Measurements from ENCODE around the gene FYB1.
A peak's percentile ranks its signal among the peaks of the same experiment; 100 is the strongest.
"Not testable (repeated sequence)": the region's sequence is repeated elsewhere in the genome, so short reads cannot be mapped to it uniquely, and the experiment has no call there.

FYB1 gene

GRCh38 chr5:39219437-39219836 is at the start of gene FYB1:
Gene FYB1 (minus strand): TSS chr5:39219563. CDS start chr5:39202960, 16,603 bp downstream.
- no peak for DNase-seq (ENCODE audit: low spot score)

- DNase-seq (ENCODE audit: low spot score) = no peak
These were observed 47.8 kb upstream of the FYB1 start for GRCh38 chr5:39267186-39267585.

GRCh38 chr5:39266442-39266841 is 47.1 kb upstream of the FYB1 start:
- DNase-seq (ENCODE audit: low spot score) = no peak

GRCh38 chr5:39264528-39264927 is 45.2 kb upstream of the FYB1 start:
- no peak for DNase-seq (ENCODE audit: low spot score)

GRCh38 chr5:39262981-39263380 is 43.6 kb upstream of the FYB1 start:
- no peak for DNase-seq (ENCODE audit: low spot score)

GRCh38 chr5:39260095-39260494 is 40.7 kb upstream of the FYB1 start:
- no peak for DNase-seq (ENCODE audit: low spot score)

- no peak for DNase-seq (ENCODE audit: low spot score)
These were observed 38.2 kb upstream of the FYB1 start for GRCh38 chr5:39257554-39257953.

GRCh38 chr5:39256477-39257235 is 37.3 kb upstream of the FYB1 start:
- DNase-seq (ENCODE audit: low spot score) = peak; percentile 29

GRCh38 chr5:39255406-39255805 is 36.0 kb upstream of the FYB1 start:
- no peak for DNase-seq (ENCODE audit: low spot score)

GRCh38 chr5:39254671-39255070 is 35.3 kb upstream of the FYB1 start:
- DNase-seq (ENCODE audit: low spot score) = no peak

- no peak for DNase-seq (ENCODE audit: low spot score)
These were observed 33.8 kb upstream of the FYB1 start for GRCh38 chr5:39253196-39253595.

- DNase-seq (ENCODE audit: low spot score) = no peak
These were observed 30.4 kb upstream of the FYB1 start for GRCh38 chr5:39249564-39250274.

- DNase-seq (ENCODE audit: low spot score) = no peak
These were observed 29.7 kb upstream of the FYB1 start for GRCh38 chr5:39249069-39249468.

GRCh38 chr5:39240750-39241149 is 21.4 kb upstream of the FYB1 start:
- DNase-seq (ENCODE audit: low spot score) = no peak

- no peak for DNase-seq (ENCODE audit: low spot score)
These were observed 19.2 kb upstream of the FYB1 start for GRCh38 chr5:39238366-39239105.

- DNase-seq (ENCODE audit: low spot score) = no peak
These were observed 17.4 kb upstream of the FYB1 start for GRCh38 chr5:39236718-39237117.

GRCh38 chr5:39235648-39236047 is 16.3 kb upstream of the FYB1 start:
- DNase-seq (ENCODE audit: low spot score) = no peak

- not testable (repeated sequence) for DNase-seq (ENCODE audit: low spot score)
These were observed 15.1 kb upstream of the FYB1 start for GRCh38 chr5:39234494-39234893.

- DNase-seq (ENCODE audit: low spot score) = no peak
These were observed 14.4 kb upstream of the FYB1 start for GRCh38 chr5:39233783-39234182.

GRCh38 chr5:39231705-39232525 is 12.6 kb upstream of the FYB1 start:
- no peak for DNase-seq (ENCODE audit: low spot score)

- DNase-seq (ENCODE audit: low spot score) = no peak
These were observed 9.2 kb upstream of the FYB1 start for GRCh38 chr5:39228596-39228995.

GRCh38 chr5:39226558-39226957 is 7.2 kb upstream of the FYB1 start:
- no peak for DNase-seq (ENCODE audit: low spot score)

All from SW480 (cell line).